ENCODE measurements around the gene KIAA1328.

Gene KIAA1328

GRCh38 chr18:37230768-37231167, 401.8 kb downstream of the KIAA1328 start:
- DNase-seq = no peak

GRCh38 chr18:37231251-37231650, 402.3 kb downstream of the KIAA1328 start:
- DNase-seq = no peak

GRCh38 chr18:37235583-37235982, 406.7 kb downstream of the KIAA1328 start:
- no peak for DNase-seq

GRCh38 chr18:37238282-37239108, 409.6 kb downstream of the KIAA1328 start:
- no peak for DNase-seq

- no peak for DNase-seq
Observed at GRCh38 chr18:37242091-37242490, 413.2 kb downstream of the KIAA1328 start.

- no peak for DNase-seq
Observed at GRCh38 chr18:37242826-37243560, 414.1 kb downstream of the KIAA1328 start.

GRCh38 chr18:37243741-37244140, 414.8 kb downstream of the KIAA1328 start:
- no peak for DNase-seq

GRCh38 chr18:37244618-37245017, 415.7 kb downstream of the KIAA1328 start:
- no peak for DNase-seq

GRCh38 chr18:37246779-37247340, 417.9 kb downstream of the KIAA1328 start:
- DNase-seq = no peak

- DNase-seq = no peak
Observed at GRCh38 chr18:37247497-37248161, 418.7 kb downstream of the KIAA1328 start.

GRCh38 chr18:37248281-37248680, 419.4 kb downstream of the KIAA1328 start:
- no peak for DNase-seq

GRCh38 chr18:37249171-37249886, 420.4 kb downstream of the KIAA1328 start:
- no peak for DNase-seq

- no peak for DNase-seq
Observed at GRCh38 chr18:37249895-37250618, 421.1 kb downstream of the KIAA1328 start.

- no peak for DNase-seq
Observed at GRCh38 chr18:37251679-37252078, 422.8 kb downstream of the KIAA1328 start.

GRCh38 chr18:37252342-37252741, 423.4 kb downstream of the KIAA1328 start:
- DNase-seq = no peak

- DNase-seq = no peak
Observed at GRCh38 chr18:37252854-37253393, 424.0 kb downstream of the KIAA1328 start.

- DNase-seq = peak; percentile 84
Observed at GRCh38 chr18:37253394-37254235, 424.7 kb downstream of the KIAA1328 start.

- no peak for DNase-seq
Observed at GRCh38 chr18:37254236-37254754, 425.4 kb downstream of the KIAA1328 start.

- no peak for DNase-seq
Observed at GRCh38 chr18:37254973-37255372, 426.0 kb downstream of the KIAA1328 start.

- no peak for DNase-seq
Observed at GRCh38 chr18:37258131-37258530, 429.2 kb downstream of the KIAA1328 start.

All from NCI-H510A (cell line).